GM19397 (cell line): ENCODE data around the gene ESPNL.
"Not testable (repeated sequence)": the region's sequence is repeated elsewhere in the genome, so short reads cannot be mapped to it uniquely, and the experiment has no call there.

ENCODE experiments used
- ATAC-seq: cut with Tn5 transposase; IDR thresholded peaks from one replicate; pipeline ENCODE4 v1.9.1; 2021; ENCODE audit warnings: mild to moderate bottlenecking, moderate library complexity; ENCODE audit not compliant: unreplicated experiment

The ESPNL gene

DNA sequence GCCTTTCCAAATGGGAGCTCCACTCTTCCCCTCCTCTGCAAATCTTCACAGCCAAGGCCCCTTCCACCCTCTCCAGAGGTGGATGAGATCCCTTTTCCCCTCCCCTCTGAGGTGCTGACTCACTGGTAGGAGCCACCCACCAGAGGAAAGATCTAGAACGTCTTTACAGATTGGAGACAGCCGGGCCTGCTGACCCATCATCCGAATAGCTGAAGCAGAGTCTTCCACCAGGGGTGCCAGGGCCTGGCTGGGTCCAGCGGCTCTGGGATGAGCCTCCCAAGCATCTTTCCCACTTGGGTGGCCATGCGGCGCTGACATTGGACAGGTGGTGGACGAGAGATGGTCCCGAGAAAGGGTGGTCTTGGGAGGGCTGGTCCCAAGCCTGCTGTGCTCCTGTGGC, 67.6 kb downstream of the ESPNL start:
- no peak for ATAC-seq

GRCh38 chr2:238168196-238169047, 68.3 kb downstream of the ESPNL start:
- ATAC-seq: no peak

DNA sequence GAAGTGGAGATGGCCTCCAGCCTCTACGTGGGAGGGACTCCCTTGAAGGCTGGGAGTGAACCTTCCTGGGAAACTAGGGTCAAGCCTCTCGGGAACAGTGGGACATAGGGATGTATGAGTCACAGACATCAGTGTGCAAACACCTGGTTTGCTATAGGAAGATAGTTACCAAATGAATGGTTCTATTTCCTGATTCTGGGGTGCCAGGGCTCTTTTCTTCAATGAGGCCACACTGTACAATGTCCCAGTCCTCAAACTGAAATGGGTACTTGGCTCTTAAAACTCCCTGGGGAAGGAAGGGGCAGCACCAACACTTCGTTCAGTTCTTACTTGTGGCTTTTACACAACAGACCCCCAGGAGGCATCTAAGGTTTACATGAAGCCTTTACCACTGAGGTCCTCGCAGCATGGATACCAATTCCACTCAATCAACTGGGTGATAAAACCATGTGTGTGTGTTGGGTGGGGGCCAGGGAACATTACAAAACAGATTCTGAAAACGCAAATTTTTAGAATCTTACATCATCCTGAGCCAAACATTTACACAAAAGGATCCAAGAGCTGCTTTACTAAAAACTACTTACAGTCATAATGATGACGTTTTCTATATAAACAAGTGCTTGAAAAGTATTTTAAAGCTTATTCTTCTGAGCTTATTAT, 69.0 kb downstream of the ESPNL start:
- no peak for ATAC-seq

DNA sequence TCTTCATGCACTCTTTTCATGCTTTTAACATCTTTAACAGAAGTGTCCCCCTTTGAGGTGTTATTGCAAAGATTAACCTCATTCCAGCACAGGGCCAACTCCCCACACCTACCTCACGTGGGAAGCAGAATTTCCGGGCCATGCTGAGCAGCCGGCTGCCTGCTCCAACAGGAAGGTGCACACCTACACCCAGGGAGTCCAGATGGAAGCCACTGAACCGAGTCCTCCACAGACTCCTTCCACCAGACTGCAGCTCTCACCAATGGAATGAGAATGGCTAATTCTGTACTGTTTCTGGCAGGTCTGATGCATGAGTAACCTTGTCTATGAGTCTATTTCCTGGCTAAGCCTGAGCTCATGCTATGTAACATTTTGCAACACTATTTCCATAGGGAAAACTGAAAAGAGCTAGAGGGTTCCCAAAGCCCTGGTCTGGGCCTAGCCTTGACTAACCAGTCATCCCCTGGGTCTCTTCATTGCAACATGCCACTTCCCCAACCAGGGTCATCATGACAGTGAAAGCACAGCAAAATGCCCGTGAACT, 69.6 kb downstream of the ESPNL start:
- ATAC-seq: no peak

DNA sequence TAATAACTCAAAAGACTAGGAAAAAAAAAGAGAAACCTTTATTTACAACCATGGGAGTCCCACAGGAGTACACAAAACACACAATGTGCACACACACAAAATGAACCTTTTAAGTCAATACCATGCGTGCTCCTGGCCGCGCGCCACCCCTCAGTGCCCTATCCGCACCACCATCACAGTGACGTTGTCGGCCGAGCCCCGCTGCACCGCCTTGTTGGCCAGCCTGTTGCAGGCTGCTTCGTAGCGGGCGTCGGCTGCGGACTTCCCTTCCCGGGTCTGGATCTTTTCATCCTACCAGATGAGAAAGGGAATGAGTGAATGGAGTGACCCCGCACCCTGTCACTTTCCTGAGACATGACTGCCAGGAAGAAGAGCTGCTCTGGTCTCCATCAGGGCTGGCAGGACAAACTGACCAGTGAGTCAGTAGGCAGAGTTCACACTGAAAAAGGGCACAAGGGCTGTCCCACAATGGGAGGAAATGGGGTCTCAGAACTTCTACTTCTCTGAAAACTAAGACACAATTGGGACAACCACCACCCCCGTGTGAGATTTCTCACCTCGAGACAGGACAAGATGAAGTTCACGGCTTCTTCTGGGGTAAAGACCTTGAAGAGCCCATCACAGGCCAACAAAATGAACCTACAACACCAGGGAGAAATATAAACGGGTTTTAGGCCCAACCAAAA, 70.4 kb downstream of the ESPNL start:
- no peak for ATAC-seq

DNA sequence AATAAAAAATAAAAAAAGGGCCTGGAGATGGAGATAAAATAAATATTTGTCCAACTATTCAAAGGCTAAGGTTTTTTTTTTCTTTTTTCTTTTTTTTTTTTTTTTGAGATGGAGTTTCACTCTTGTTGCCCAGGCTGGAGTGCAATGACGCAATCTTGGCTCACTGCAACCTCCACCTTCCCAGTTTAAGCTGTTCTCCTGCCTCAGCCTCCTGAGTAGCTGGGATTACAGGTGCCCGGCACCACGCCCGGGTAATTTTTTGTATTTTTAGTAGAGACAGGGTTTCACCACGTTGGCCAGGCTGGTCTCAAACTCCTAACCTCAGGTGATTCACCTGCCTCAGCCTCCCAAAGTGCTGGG, 70.9 kb downstream of the ESPNL start:
- not testable (repeated sequence) for ATAC-seq

DNA sequence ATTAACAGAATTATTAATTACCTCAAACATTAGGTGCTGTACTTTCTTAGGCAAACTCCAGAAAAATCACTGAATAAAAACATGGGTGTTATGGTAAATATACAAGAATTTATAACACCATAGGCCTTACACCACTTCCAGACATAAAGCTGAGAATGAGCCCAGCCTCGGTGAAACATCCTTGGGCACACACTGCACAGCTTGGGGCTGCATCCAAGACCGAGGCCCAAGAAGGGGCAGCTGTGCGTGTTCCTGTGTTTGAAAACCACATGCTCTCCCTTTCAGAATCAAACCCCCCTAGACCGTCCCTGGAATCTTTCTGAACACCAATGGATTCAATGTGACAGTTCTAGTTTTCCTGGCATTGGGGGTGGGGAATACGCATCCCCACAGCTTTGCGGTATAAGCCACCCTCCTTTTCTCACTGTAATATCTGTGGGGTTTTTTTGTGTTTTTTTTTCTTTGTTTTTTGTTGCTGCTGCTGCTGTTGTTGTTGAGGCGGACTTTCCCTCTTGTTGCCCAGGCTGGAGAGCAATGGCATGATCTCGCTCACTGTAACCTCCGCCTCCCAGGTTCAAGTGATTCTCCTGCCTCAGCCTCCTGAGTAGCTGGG, 71.5 kb downstream of the ESPNL start:
- ATAC-seq: no peak

- no peak for ATAC-seq
Observed at GRCh38 chr2:238172439-238172838, 72.3 kb downstream of the ESPNL start.

- ATAC-seq: no peak
Observed at GRCh38 chr2:238173692-238174091, 73.6 kb downstream of the ESPNL start.

DNA sequence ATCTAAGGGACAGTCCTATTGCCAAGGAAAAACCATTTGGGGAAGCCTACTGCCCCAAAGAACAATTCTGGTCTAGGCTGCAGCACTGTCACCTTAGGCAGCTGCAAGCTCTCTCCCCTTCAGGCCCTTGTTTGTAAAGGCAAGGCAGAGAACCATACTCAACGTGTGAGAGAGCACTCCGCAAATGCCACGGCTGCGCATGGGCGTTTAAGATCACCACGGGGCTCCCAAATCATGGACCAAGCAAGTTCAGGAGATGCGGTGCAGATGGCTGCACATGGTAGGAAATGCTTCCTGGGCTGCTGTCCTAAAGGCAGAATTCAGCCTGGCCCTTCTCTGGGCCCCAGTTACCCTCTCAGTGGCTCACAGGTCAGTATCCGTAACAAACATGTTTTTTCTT, 74.2 kb downstream of the ESPNL start:
- ATAC-seq: no peak

GRCh38 chr2:238174701-238175100, 74.6 kb downstream of the ESPNL start:
- ATAC-seq: no peak

DNA sequence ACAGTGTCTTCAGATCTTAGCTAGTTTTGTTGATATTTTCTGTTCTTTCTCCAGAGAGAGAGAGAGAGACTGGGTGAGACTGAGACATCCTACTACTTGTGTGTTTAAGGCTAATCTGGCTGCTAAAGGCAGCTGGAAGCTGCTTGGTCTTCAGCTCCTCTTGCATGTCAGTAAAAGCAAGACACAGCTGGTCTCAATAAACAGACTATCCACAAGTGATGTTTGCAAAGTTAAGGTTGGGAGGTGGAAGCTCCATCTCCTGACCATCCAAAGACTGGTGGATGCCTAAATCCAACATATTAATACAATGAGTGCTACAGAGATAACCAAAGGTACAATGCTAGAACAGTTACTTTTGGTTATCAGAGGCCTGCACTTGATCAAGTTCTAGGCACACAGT, 76.5 kb downstream of the ESPNL start:
- no peak for ATAC-seq

DNA sequence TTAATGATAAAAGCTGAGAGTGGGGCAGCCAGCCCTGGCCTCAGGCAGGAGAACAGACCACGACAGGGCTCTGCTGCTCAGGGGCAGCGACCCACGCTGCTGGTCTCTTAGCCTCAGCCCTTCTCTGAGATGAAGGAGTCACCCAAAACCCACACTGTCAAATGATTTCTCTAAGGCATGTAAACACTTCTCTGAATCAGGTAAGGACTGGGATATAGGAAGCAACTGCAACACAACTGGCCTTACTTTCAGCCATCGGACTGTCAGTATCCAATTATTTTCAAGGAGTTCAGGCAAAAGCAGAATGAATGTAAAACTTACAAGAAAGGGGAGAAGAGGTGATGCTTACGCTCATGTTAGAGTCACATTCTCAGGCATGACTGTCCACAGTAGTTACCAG, 80.4 kb downstream of the ESPNL start:
- ATAC-seq: no peak

- ATAC-seq: no peak
Observed at GRCh38 chr2:238182362-238182761, 82.2 kb downstream of the ESPNL start.
